GM12874 (cell line): ENCODE results near the gene RRAD.

Experiments used
- TF ChIP-seq, protein P1 (sequence below): IDR thresholded peaks from 2 replicates; pipeline ENCODE4 v1.5.1; 2011; ENCODE audit warnings: low read depth, mild to moderate bottlenecking, control low read depth, low read length, moderate library complexity; ENCODE audit not compliant: insufficient read depth

The RRAD gene

DNA sequence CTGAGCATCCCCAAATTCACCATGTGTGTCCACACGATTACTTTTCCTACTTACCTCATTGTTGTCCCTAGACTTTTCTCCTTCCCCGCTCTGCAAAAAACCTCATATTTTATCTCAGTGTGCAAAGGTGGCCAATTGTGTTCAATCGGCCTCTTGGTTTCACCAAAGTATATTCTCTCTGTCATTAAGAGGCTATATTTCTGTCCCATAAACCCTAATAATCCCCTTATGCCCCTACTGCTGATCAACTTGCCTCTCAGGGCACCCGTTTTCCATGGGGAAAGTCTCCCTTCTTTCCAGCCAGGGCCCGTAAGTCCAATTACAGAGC lies 21.6 kb upstream of the RRAD start:
- TF ChIP-seq, protein P1, sequence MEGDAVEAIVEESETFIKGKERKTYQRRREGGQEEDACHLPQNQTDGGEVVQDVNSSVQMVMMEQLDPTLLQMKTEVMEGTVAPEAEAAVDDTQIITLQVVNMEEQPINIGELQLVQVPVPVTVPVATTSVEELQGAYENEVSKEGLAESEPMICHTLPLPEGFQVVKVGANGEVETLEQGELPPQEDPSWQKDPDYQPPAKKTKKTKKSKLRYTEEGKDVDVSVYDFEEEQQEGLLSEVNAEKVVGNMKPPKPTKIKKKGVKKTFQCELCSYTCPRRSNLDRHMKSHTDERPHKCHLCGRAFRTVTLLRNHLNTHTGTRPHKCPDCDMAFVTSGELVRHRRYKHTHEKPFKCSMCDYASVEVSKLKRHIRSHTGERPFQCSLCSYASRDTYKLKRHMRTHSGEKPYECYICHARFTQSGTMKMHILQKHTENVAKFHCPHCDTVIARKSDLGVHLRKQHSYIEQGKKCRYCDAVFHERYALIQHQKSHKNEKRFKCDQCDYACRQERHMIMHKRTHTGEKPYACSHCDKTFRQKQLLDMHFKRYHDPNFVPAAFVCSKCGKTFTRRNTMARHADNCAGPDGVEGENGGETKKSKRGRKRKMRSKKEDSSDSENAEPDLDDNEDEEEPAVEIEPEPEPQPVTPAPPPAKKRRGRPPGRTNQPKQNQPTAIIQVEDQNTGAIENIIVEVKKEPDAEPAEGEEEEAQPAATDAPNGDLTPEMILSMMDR = no peak

DNA sequence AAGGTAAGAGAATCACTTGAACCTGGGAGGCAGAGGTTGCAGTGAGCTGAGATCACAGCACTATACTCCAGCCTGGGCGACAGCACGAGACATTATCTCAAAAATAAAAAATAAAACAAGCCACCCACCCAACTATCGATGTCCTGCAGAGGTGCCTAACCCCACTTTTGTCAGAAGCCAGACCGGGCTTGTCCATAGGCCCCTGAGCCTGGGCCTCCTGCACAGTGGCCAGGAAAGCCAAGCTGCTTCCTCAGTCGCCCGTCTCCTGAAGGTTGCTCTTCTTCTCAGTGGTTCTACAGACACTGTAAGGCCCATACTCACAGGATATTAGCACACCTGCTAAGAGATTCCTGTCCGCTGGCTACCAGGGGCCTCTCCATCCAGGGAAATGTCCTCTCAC lies 21.2 kb upstream of the RRAD start:
- TF ChIP-seq, protein P1 = no peak

DNA sequence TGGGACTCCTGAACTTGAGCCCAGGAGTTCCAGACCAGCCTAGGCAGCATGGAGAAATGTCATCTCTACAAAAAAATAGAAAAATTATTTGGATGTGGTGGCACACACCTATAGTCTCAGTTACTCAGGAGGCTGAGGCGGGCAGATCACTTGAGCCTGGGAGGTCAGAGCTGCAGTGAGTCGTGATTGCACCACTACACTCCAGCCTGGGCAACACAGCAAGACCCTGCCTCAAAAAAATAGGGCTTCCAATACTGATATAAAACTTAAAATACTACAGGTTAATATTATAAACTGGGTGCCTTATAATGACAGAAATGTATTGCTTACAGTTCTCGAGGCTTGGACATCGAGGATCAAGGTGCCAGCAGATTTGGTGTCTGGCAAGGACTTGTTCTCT lies 20.6 kb upstream of the RRAD start:
- TF ChIP-seq, protein P1 = no peak

DNA sequence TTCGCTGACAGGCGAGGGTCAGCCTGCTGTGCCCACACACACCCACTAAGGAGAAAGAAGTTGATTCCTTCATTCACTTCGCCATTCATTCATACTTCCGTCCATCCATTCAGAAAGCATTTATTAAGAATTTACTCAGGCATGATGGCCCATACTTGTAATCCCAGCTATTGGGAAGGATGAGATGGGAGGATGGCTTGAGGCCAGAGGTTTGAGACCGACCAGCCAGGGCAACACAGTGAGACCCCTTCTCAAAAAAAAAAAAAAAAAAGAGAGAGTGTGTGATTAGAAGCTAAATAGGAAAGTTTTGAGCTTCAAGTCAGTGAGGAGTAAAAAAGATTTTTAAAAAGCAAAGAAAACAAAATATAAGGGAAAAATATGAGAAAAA lies 18.7 kb upstream of the RRAD start:
- TF ChIP-seq, protein P1 = no peak

DNA sequence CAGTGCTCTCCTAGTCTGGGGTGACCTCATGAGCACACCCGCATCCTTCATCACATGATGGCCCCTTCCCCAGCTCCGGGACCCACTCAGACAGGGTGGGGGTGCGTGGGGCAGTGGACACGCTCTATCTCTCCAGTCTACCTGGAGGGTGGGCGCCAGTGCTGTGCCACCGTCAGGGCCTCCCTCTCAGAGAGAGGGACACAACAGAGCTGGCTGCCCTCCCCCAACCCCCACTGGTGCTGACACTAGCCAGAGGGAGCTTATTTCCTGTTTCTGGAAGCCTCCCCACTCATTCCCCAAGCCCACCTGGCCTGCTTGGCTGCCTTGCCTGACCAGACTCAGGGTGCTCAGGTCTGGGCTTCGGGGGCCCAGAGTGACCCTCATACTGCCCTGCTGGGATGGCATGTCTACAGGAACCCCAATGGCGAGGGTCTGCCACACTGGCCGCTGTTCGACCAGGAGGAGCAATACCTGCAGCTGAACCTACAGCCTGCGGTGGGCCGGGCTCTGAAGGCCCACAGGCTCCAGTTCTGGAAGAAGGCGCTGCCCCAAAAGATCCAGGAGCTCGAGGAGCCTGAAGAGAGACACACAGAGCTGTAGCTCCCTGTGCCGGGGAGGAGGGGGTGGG lies 18.2 kb upstream of the RRAD start:
- TF ChIP-seq, protein P1 = no peak

DNA sequence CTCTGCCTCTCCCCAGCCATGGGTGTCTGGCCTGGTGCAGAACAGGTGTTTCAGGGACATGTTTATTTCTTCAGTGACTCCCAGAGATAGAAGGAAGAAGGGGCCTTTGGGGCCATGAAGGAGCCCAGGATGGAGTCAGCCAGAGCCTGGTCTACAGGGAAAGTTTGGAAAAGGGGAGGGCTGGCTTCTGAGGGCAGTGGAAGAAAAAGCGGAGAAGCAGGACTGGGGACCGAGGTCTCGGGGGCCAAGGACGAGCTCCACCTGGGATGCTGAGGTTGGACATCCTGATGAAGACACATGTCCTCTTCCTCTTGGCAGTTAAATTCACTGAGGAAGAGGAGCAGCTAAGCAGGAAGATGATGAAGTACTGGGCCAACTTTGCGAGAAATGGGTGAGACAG lies 17.6 kb upstream of the RRAD start:
- TF ChIP-seq, protein P1 = no peak

DNA sequence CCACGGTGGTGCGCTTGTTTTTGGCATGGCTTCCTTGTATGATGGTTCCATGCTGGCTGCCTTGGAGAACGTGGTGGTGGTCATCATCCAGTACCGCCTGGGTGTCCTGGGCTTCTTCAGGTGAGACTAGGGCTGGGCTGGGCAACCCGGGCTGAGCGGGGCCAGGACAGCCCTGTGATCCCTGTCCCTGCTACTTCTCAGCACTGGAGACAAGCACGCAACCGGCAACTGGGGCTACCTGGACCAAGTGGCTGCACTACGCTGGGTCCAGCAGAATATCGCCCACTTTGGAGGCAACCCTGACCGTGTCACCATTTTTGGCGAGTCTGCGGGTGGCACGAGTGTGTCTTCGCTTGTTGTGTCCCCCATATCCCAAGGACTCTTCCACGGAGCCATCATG lies 14.9 kb upstream of the RRAD start:
- TF ChIP-seq, protein P1 = no peak

DNA sequence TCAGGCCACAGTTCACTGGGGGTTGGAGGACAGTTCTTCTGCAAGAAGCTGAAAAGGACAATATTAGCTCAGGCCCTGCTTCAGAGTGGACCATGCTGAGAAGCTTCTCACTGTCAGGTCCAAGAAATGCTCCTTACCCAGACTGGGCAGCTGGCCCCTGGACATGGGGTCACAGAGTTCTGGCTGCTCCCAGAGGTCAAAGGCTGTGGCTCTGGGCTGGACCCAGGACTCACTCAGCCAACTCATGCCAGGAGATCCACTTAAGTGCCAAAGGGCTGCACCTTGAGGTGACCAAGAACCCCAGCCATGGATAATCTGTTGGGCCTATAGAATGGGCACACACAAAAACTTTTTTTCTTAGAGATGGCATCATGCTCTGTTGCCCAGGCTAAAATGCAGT lies 14.0 kb upstream of the RRAD start:
- TF ChIP-seq, protein P1 = no peak
